GM18499 (cell line): ENCODE results near the gene ZNFX1.

ENCODE experiments used
- ATAC-seq: cut with Tn5 transposase; IDR thresholded peaks from one replicate; pipeline ENCODE4 v1.9.1; 2021; ENCODE audit warnings: moderate number of reproducible peaks; ENCODE audit not compliant: insufficient read depth, unreplicated experiment

ZNFX1 gene

DNA sequence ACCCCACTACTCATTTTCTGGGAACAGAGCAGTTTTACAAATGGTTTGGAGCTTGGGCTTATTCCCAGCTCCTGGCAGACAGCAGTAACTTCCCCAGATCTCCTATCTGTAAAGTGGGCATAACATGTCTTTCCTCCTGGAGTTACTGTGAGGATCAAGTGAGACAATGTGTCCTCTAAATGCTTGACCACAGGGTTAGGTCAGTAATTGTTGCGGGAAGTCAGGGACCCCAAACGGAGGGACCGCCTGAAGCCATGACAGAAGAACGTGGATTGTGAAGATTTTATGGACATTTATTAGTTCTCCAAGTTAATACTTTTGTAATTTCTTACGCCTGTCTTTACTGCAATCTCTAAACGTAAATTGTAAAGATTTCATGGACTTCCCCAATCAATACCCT is 15.3 kb upstream of the ZNFX1 start:
- no peak for ATAC-seq

DNA sequence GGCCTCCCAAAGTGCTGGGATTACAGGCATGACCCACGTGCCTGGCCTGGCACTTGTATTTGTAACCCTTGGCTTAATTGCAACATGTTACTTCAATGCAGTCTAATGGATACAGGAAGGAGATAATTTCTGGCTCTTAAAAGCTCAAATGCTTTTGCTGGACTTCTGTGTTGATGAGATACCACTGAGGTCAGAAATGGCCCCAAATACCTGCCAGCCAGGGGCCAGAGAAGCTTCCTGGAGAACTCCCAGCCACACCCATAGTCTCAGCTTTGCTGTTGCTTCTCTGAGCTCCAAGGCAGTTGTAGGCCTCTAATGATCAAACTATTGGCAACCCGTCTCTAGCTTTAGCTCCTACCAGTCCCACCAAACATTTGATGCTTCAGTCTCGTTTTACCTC is 14.2 kb upstream of the ZNFX1 start:
- no peak for ATAC-seq

DNA sequence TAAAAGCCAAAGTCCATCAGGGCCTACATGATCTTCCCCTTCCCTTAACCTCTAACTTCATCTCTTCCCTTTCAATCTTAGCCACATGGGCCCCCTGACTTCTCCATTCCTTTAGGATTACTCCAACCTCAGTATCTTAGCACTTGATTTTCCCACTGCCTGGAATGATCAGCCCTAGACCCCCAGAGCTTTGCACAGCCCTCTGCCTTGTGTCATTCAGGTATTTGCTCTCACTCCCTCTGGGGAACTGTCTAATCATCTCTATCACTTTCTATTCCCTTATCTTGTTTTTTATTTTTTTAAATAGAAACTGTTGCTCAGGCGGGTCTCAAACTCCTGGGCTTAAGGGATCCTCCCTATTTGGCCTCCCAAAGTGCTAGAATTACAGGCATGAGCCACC is 13.3 kb upstream of the ZNFX1 start:
- no peak for ATAC-seq

DNA sequence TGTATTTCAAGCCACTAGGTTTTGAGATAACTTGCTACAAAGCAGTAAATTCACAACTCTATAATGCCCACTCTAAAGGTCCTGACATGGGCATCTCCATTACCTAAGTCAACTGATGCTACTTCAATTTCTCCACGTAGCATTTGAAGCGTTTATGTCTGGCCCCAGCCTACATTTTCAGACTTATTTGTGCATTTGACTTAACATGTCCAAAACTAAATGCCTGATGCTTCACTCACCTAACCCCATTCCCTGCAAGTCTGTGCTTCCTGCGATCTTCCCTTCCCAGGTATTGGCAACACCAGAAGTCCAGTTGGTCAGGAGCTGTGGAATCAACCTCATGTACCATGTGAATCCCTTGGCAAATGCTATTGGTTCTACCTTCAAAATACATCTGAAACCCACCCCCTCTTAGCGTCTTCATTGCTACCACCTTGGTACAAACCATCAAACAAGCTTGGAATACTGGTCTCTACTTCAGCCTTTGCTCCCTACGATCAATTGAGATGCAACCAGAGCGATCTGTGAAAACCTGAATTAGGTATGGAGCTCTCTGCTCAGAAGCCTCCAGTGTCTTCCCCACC is 12.8 kb upstream of the ZNFX1 start:
- no peak for ATAC-seq

GRCh38 chr20:49288784-49289696 is 11.2 kb upstream of the ZNFX1 start:
- no peak for ATAC-seq

DNA sequence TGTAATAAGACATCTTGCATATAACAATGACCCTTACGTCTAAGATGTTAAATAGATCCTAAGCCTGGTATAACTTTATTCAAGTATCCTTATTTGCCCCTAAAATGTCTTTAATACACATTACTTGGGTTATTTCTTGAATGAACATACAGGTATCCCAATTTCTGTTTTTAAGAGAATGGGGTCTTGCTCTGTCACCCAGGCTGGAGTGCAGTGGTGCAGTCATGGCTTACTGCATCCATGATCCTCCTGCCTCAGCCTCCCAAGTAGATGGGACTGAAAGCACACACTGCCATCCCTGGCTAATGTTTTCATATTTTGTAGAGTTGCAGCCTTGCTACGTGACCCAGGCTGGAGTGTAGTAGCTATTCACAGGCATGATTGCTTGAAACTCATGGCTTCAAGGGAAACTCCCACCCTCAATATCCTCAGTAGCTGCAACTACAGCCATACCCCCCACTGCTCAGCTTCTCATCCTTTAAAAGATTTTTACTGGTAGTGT is 10.4 kb upstream of the ZNFX1 start:
- no peak for ATAC-seq

GRCh38 chr20:49287555-49288249 is 9.8 kb upstream of the ZNFX1 start:
- no peak for ATAC-seq

GRCh38 chr20:49286689-49287551 is 9.1 kb upstream of the ZNFX1 start:
- ATAC-seq: no peak

DNA sequence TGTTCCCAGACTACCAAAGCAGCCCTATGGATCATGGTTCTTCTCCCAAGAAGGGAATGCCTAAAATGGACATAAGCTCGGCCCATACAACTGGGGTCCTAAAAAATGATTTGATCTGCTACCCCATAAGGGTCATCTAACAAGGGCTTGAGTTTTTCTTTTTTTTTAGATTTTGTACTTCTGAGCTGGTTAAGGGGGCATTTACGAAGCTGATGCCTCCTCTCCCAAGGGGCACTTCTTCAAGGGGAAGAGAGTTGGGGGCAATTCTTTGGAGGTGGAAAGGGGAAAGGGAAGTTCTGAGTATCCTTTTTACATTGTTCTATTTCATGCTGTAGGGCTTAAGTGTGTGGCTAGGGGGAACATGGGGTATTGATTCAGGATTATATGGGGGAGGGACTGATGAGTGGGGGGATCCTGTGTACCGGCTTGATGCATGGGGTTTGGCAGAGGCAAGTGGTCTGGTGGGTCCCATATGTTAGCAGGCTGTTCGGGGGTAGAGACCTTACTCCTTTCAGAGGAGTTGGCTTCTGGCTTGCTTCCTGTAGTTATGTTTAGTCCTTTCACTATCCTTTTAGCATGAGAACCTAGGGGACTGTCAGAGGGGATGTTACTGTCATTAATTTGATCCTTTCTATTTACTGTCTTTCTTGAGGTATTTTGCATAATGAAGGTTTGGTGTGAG is 8.1 kb upstream of the ZNFX1 start:
- ATAC-seq: no peak

DNA sequence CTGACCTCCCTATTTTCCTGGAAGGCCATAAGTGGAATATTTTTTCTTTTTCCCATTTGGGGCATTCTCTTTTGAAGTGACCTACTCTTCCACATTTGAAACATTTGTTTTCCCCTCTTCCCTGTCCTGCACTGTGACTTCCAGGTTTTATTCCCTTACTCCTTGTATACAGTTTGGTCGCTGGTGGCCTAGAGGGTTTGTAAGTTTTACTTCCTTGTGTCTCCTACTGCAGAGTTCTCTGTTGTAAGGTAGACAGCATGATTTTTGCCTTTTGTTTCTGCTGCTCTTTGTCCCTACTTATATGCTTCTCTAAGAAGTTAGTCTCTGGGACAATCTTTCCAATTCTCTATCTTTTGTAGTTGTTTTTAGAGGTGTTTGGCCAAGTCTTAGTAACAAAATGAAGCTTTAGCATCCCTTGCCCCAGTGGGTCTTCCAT is 7.4 kb upstream of the ZNFX1 start:
- no peak for ATAC-seq

DNA sequence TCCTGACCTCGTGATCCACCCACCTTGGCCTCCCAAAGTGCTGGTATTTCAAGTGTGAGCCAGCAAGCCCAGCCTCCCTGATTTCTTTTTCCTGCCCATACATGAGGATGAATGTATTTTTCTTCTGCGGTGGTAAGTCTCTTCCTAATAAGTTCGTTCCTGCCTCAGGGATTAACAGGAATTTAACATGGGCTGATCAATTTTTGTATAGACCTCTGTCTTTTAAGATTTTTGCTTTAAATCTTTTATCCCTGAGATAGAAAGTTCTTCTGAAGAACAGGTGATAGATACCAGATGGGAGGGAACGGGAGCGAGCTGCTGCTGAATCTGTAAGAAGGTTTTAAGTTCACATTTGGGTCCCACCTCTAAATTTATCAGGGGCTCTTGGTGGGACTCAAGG is 7.0 kb upstream of the ZNFX1 start:
- no peak for ATAC-seq

DNA sequence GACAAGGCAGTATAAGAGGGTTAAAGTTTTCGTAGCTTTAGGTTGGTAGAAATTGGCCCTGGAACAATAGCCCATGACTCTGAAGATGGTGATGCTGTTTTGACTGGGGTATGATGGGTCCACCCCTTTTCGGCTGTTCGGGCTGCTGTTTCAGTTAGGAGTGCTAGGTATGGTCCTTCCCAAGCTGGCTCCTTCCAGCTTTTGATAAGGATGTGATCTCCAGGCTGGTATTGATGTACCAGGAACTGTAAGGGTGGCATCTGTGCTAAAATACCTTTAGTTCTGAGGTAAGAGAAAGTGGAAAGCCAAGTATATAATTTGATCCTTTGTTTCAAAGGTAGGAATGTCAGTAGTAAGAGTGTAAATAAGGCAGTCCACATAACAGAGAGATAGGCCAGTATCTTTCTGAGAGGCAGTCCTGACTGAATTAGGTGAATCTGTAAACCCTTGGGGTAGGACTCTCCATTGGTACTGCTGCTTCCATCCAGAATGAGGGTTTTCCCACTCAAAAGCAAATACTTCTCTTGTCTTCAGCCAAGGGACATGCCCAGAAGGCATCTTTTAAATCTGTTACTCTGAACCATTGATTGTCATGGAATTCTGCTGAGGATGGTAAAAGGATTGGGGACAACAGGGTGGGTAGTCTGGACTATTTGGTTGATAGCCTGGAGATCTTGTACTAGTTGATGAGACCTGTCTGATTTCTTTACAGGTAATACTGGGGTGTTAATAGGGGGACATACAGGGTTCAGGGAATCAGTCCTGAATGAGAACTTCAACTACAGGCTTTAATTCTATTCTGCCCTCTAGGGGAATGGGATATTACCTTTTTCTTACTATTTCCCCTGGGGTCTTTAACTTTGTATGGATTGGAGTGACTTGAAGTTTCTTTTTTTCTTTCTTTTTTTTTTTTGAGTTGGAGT is 6.1 kb upstream of the ZNFX1 start:
- no peak for ATAC-seq

DNA sequence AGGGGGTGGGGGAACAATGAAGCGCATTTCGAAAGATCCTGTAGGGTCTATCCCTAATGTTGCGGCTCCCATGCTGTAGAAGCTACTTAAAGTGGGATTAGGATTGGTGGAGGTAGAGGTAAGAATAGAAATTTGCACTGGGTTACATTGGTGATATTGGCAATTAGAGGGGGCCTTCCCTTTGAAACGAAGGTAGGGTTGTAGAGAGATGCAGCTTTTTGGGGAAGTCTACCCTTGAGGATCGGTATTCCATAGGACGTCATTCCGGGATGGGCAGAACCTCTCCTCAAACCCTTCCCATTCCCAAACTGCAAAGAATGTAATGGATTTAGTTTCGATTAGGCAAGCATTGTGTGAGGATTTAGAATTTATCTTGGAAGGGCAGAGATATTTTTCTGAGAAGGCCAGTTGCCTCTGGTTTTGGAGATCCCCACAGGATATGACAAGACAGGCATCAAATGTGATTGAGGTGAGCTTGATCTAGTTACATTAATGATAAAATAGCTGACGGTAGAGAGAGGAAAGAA is 5.4 kb upstream of the ZNFX1 start:
- ATAC-seq: no peak

DNA sequence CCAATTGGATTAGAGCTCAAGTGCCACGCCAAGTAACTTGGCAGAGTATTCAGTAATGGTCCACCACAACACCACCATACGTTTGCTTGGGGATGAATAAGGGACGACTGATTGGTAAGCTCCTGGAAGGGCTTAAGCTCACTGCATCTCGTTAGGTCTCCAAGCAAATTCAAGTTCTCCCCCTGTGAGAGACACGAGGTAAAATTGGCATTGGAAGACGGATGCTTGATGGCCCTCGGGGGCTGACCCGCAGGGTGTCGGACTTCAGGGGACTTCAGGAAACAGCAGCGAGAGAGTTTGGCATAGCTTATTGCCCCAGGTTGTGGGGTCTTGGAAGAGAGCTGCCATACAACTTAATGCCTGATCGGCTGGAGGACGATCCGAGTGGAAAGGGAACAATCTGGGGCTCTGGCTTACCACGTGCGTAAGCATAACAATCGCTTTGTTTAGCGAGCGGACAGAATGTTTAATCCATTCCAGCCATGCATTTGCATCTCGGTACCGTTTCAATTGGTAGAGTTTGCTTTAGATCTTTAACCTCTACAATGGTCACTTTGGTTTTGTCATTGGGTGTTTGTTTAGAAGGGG is 4.8 kb upstream of the ZNFX1 start:
- no peak for ATAC-seq

DNA sequence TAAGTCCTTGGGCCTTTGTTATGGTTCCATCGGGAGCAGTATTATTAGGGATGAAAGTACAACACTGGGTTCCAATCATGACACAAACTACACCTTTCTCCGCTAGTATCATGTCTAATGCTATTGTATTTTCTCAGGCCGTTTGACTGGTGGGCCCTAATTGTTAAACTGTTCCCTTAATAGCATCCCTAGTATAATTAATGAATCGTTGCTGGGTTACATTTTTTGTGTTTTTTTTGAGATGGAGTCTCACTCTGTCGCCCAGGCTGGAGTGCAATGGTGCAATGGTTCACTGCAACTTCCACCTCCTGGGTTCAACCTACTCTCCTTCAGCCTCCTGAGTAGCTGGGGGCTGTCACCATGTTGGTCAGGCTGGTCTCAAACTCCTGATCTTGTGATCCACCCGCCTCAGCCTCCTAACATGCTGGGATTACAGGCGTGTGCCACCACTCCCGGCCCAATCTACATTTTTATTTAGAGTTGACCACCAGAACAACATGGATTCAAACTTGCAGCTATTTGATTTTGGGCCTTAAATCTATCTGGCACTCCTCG is 4.1 kb upstream of the ZNFX1 start:
- no peak for ATAC-seq

GRCh38 chr20:49281059-49281912 is 3.4 kb upstream of the ZNFX1 start:
- no peak for ATAC-seq
